WTC11 (cell line): ENCODE measurements around the gene BMP8B. TPM values are rescaled to one million over a fixed set of nuclear protein-coding genes. Genes with fewer than 3 reads are reported as not detected.

Experiments used
- ARID4B ChIP-seq: sonication (generic); formaldehyde crosslinking; IDR thresholded peaks from 2 replicates; pipeline ENCODE4 v1.8.0; 2023; ENCODE audit warnings: missing genetic modification reagents, mild to moderate bottlenecking, borderline replicate concordance
- ATF2 ChIP-seq: sonication (generic); formaldehyde crosslinking; IDR thresholded peaks from 2 replicates; pipeline ENCODE4 v1.8.1; 2022; ENCODE audit warnings: low read depth, missing genetic modification reagents, borderline replicate concordance
- ATF3 ChIP-seq: sonication (generic); formaldehyde crosslinking; conservative IDR thresholded peaks from 2 replicates; pipeline ENCODE4 v1.8.1; 2022; ENCODE audit warnings: mild to moderate bottlenecking, missing genetic modification reagents
- E2F1 ChIP-seq: sonication (generic); formaldehyde crosslinking; IDR thresholded peaks from 2 replicates; pipeline ENCODE4 v1.8.0; 2022; ENCODE audit warnings: mild to moderate bottlenecking, missing genetic modification reagents
- FOXK1 ChIP-seq: sonication (generic); formaldehyde crosslinking; IDR thresholded peaks from 2 replicates; pipeline ENCODE4 v1.8.0; 2022; ENCODE audit warnings: mild to moderate bottlenecking, moderate library complexity, missing genetic modification reagents
- FOXP4 ChIP-seq: sonication (generic); formaldehyde crosslinking; IDR thresholded peaks from 2 replicates; pipeline ENCODE4 v1.8.0; 2022; ENCODE audit warnings: mild to moderate bottlenecking, missing genetic modification reagents
- GRHL2 ChIP-seq: fragments of 250-450 bp; sonication (Bioruptor Pico); IDR thresholded peaks from 2 replicates; pipeline ENCODE4 v1.8.0; 2022; ENCODE audit warnings: mild to moderate bottlenecking, moderate library complexity; ENCODE audit not compliant: insufficient replicate concordance, severe bottlenecking
- HMGA2 ChIP-seq: fragments of 250-450 bp; sonication (Bioruptor Pico); IDR thresholded peaks from 2 replicates; pipeline ENCODE4 v1.4.0; 2021; ENCODE audit warnings: mild to moderate bottlenecking, moderate library complexity
- JUN ChIP-seq: sonication (generic); formaldehyde crosslinking; IDR thresholded peaks from 2 replicates; pipeline ENCODE4 v1.8.0; 2023; ENCODE audit warnings: mild to moderate bottlenecking, missing genetic modification reagents
- MAX ChIP-seq: sonication (generic); formaldehyde crosslinking; IDR thresholded peaks from 2 replicates; pipeline ENCODE4 v1.8.0; 2022; ENCODE audit warnings: mild to moderate bottlenecking, missing genetic modification reagents
- PRDM15 ChIP-seq: sonication (generic); formaldehyde crosslinking; IDR thresholded peaks from 2 replicates; pipeline ENCODE4 v1.8.0; 2022; ENCODE audit warnings: missing genetic modification reagents
- STAT6 ChIP-seq: sonication (generic); formaldehyde crosslinking; conservative IDR thresholded peaks from 2 replicates; pipeline ENCODE4 v1.8.1; 2023; ENCODE audit warnings: mild to moderate bottlenecking, low read depth, missing genetic modification reagents, moderate library complexity
- TP53 ChIP-seq: sonication (generic); formaldehyde crosslinking; IDR thresholded peaks from 2 replicates; pipeline ENCODE4 v1.8.1; 2023; ENCODE audit warnings: mild to moderate bottlenecking, missing genetic modification reagents
- USF1 ChIP-seq: sonication (generic); formaldehyde crosslinking; IDR thresholded peaks from 2 replicates; pipeline ENCODE4 v1.8.0; 2022; ENCODE audit warnings: mild to moderate bottlenecking, missing genetic modification reagents
- ZNF219 ChIP-seq: sonication (generic); formaldehyde crosslinking; IDR thresholded peaks from 2 replicates; pipeline ENCODE4 v1.8.0; 2023; ENCODE audit warnings: missing genetic modification reagents, mild to moderate bottlenecking, borderline replicate concordance
- ZSCAN18 ChIP-seq: fragments of 250-450 bp; sonication (Bioruptor Pico); IDR thresholded peaks from 2 replicates; pipeline ENCODE4 v2.1.2; 2022; ENCODE audit warnings: mild to moderate bottlenecking, moderate library complexity
- total RNA-seq: library from RNA; stranded (reverse); gene quantifications from 3 replicates; pipeline ENCODE4 v1.2.3, GENCODE V29; 2021

Gene BMP8B
- total RNA-seq, 1 experiment from 2014 or later, result 0.74 TPM

GRCh38 chr1:39788758-39789570 is at the start of gene BMP8B (continued):
- TF ChIP-seq STAT6 (no peak), TP53 (CRISPR knock-in tag) (no peak), FOXK1 (peak; percentile 67), ZSCAN18 (CRISPR knock-in tag) (no peak), FOXP4 (peak; percentile 87), ZNF219 (CRISPR knock-in tag) (peak; percentile 60; the same call in 1 of the 2 replicates), USF1 (CRISPR knock-in tag) (no peak), MAX (peak; percentile 14; the same call in 1 of the 2 replicates), JUN (peak; percentile 55; the same call in 1 of the 2 replicates), ATF2 (no peak), GRHL2 (no peak), ATF3 (CRISPR knock-in tag) (no peak), HMGA2 (CRISPR knock-in tag) (no peak), PRDM15 (no peak), E2F1 (CRISPR knock-in tag) (no peak), ARID4B (CRISPR knock-in tag) (no peak)
